Fibroblast of lung (primary cell): Measurements from ENCODE around the gene ARHGAP12.

ENCODE experiments used
- EZH2 ChIP-seq: IDR thresholded peaks from 2 replicates; pipeline ENCODE4 v1.5.1; 2012; ENCODE audit warnings: low read length, control low read depth, mild to moderate bottlenecking; ENCODE audit errors: missing control alignments
- TF ChIP-seq, protein P1 (sequence below), 2 donors: IDR thresholded peaks in 1 of 2; conservative IDR thresholded peaks in 1 of 2; 1 replicate in 1 of 2; 2 replicates in 1 of 2; pipeline ENCODE4 v1.5.1; 2011 to 2012; ENCODE audit warnings: low read length in 2 of 2, control low read depth in 1 of 2, inconsistent platforms in 1 of 2, low read depth in 1 of 2, mild to moderate bottlenecking in 1 of 2

DNA sequence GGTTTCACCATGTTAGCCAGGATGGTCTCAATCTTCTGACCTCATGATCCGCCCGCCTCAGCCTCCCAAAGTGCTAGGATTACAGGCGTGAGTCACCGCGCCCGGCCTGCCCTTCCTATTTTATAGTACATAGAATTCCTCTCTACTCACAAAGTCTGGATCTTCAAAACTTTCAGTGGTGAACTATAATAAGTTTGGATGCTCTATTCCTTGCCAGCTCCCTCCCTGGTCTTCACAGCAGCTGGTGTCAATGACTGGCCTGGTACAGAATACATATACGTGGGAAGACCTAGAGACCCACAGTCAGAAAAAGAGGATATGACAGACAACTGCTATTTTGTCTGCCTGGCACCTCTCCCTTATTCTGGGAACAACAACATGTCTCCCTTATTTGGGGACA, 40.8 kb downstream of the ARHGAP12 start:
- TF ChIP-seq, protein P1, sequence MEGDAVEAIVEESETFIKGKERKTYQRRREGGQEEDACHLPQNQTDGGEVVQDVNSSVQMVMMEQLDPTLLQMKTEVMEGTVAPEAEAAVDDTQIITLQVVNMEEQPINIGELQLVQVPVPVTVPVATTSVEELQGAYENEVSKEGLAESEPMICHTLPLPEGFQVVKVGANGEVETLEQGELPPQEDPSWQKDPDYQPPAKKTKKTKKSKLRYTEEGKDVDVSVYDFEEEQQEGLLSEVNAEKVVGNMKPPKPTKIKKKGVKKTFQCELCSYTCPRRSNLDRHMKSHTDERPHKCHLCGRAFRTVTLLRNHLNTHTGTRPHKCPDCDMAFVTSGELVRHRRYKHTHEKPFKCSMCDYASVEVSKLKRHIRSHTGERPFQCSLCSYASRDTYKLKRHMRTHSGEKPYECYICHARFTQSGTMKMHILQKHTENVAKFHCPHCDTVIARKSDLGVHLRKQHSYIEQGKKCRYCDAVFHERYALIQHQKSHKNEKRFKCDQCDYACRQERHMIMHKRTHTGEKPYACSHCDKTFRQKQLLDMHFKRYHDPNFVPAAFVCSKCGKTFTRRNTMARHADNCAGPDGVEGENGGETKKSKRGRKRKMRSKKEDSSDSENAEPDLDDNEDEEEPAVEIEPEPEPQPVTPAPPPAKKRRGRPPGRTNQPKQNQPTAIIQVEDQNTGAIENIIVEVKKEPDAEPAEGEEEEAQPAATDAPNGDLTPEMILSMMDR (conservative IDR thresholded peaks at IDR 0.05 in 1 of 2, IDR thresholded peaks at IDR 0.05 in 1 of 2; ENCODE audit: low read depth in 1 of 2, low read length in 2 of 2): no peak
- no peak for TF ChIP-seq EZH2
